Activated naive CD4-positive, alpha-beta T cell treated with anti-CD3 and anti-CD28 coated beads, Interleukin-2, amount 10 ng/mL, durations not matched to agents 7 days and 5 days (primary cell): ENCODE data around the gene CENPL.
A peak's percentile ranks its signal among the peaks of the same experiment; 100 is the strongest.

Experiments
- CTCF ChIA-PET: fragments of 350-600 bp; sonication (Branson Sonifier 250); formaldehyde crosslinking; loops from one replicate; lab custom pipeline; 2021; ENCODE audit warnings: antibody characterized with exemption; lab: Charles Lee
- DNase-seq: peaks from one replicate; pipeline ENCODE4 v3.0.0-alpha.2; 2020
- H3K27ac Mint-ChIP-seq: one replicate; pipeline ENCODE4 v1.8.0; 2021; ENCODE audit warnings: mild to moderate bottlenecking, moderate library complexity, mixed read lengths
- H3K27me3 Mint-ChIP-seq: one replicate; pipeline ENCODE4 v1.8.0; 2021; ENCODE audit warnings: mild to moderate bottlenecking, mixed read lengths
- H3K36me3 Mint-ChIP-seq: one replicate; pipeline ENCODE4 v1.8.0; 2021; ENCODE audit warnings: mixed read lengths
- H3K4me1 Mint-ChIP-seq: one replicate; pipeline ENCODE4 v1.8.0; 2021; ENCODE audit warnings: mixed read lengths
- H3K4me3 Mint-ChIP-seq: one replicate; pipeline ENCODE4 v1.8.0; 2021; ENCODE audit warnings: mild to moderate bottlenecking, moderate library complexity, mixed read lengths
- H3K9me3 Mint-ChIP-seq: one replicate; pipeline ENCODE4 v1.8.0; 2021; ENCODE audit warnings: mixed read lengths

The CENPL gene, protein sequence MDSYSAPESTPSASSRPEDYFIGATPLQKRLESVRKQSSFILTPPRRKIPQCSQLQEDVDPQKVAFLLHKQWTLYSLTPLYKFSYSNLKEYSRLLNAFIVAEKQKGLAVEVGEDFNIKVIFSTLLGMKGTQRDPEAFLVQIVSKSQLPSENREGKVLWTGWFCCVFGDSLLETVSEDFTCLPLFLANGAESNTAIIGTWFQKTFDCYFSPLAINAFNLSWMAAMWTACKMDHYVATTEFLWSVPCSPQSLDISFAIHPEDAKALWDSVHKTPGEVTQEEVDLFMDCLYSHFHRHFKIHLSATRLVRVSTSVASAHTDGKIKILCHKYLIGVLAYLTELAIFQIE

DNA sequence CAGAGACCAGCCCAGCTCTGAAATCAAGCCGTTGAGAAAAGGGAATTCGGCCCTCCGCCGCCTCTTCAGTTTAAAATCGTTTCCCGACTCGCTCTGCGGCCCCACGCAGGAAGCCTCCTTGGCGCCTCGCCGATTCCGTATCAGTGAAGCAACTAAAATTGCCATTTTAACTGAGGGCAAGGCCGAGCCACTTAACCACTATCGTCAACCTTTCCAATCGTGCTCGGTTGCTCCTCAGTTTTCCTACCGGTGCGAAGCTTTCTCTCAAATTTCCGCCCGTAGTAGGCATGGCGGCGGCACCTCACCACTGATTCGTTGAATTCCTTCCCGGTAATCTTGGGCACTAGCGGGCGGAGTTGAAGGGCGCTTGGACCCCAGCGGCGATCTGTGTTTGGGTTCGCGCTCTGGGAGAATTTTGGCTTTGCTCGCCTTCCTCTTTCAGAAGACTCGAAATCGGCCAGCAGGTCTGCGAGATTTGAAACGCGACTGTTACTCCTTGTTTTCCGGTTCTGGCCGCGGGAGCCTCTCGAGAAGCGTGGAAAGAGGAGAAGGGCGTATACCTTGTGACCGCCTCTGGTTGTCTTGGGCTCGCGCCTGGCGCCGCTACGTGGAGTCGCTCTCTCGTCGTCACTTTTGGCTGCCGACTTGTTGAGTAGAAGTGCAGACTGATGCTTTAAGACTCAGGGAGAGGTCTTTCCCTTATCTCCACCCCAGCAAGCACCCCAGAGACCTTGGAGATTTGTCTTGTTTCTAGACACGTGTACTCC, at the start of gene CENPL, which contains the start of gene DARS2:
Gene CENPL (minus strand): TSS at position 569 of the 767 bp plus-strand sequence. CDS start 13,584 bp downstream, outside the sequence.
Gene DARS2 (plus strand): TSS at position 359 of the 767 bp plus-strand sequence. CDS start 557 bp downstream, outside the sequence.
- CTCF ChIA-PET: interaction anchor here (0.8 to 6.9 kb wide), 2 partner anchors 395 to 404 kb away, joined by 3 to 55 read pairs; no protein-coding TSS in a partner anchor
- Mint-ChIP-seq H3K27me3 (no peaks in the 10 kb centered on the region), H3K4me1 (peaks cover 67% of the 10 kb centered on the region)

DNA sequence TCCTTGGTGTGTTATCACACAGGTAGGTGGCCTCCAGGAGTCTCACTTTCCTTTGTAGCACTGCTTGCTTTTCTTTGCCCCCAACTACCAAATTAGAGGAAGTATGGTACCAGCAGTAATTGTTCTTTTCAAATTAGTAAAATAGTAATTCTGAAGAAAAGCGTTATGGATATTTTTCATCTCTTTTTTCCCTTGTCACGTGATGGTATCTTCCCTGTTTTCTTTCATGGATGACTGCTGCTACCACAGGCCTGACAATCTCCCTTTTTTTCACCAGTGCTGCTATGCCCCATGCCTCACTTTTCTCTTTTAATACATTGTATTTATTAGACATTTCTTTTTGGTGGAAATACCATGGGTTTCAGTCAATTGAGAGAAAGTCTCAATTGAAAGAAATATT, 46.8 kb upstream of the CENPL start:
- no peaks in the 10 kb centered on the region for H3K27me3 Mint-ChIP-seq
- peaks cover 46% of the 10 kb centered on the region for H3K4me1 Mint-ChIP-seq
- no peaks in the 10 kb centered on the region for H3K9me3 Mint-ChIP-seq
- DNase-seq: no peak
- CTCF ChIA-PET: interaction anchor here (0.6 kb wide), 1 partner anchor 37 kb away, joined by 3 read pairs; no protein-coding TSS in a partner anchor
- H3K4me3 Mint-ChIP-seq: no peak overlapping the region
- peaks cover 37% of the 10 kb centered on the region for H3K36me3 Mint-ChIP-seq
- H3K27ac Mint-ChIP-seq: peak overlapping the region; percentile 96

More for the DNA sequence above, at the start of gene CENPL, which contains the start of gene DARS2:
- Mint-ChIP-seq H3K9me3 (no peaks in the 10 kb centered on the region), H3K4me3 (peak within 1 kb of the TSS; percentile 85), H3K36me3 (peaks cover 42% of the 10 kb centered on the region), H3K27ac (peak within 1 kb of the TSS; percentile 98)
- DNase-seq: peak; percentile 95

DNA sequence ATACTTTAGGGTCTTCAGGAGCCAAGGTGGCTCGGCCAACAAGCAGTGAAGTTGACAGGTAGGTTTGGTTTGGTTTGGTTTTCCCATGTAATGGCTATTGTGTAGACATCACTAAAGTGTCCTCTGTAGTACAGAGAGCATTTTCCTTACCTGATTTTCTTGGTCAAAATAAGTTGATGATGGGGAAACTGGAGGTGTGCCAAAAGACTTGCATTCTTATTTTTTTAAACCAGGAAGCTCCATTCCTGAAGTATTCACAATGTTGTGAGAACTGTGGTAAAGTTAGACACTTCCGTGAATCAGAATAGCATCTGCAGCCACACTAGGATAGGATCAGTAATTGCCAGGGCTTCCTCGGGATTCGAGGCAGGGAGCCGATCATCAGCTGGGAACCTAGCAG, 46.4 kb upstream of the CENPL start:
- CTCF ChIA-PET: interaction anchor here (1.4 kb wide), 1 partner anchor 440 kb away, joined by 3 read pairs; no protein-coding TSS in a partner anchor
- Mint-ChIP-seq H3K4me3 (peak overlapping the region; percentile 93), H3K36me3 (peaks cover 40% of the 10 kb centered on the region), H3K27me3 (no peaks in the 10 kb centered on the region), H3K4me1 (peaks cover 50% of the 10 kb centered on the region), H3K9me3 (no peaks in the 10 kb centered on the region), H3K27ac (peak overlapping the region; percentile 96)
- DNase-seq: no peak

DNA sequence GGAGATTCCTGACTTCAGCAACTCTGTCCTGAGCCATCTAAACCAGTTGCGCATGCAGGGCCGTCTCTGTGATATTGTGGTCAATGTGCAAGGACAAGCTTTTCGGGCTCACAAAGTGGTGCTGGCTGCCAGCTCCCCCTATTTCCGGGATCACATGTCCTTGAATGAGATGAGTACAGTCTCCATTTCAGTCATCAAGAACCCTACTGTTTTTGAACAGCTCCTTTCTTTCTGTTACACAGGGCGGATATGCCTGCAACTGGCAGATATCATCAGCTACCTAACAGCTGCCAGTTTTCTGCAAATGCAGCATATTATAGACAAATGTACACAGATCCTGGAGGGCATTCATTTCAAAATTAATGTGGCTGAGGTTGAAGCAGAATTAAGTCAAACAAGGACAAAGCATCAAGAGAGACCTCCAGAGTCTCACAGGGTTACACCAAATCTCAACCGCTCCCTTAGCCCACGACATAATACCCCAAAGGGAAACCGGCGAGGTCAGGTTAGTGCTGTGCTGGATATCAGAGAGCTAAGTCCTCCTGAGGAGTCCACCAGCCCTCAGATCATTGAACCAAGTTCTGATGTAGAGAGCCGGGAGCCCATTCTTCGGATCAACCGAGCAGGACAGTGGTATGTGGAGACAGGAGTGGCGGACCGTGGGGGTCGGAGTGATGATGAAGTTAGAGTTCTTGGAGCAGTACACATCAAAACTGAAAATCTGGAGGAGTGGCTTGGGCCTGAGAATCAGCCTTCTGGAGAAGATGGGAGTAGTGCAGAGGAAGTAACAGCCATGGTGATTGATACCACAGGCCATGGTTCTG, 45.8 kb upstream of the CENPL start:
- H3K36me3 Mint-ChIP-seq: peaks cover 40% of the 10 kb centered on the region
- peak; percentile 53 for DNase-seq
- H3K27ac Mint-ChIP-seq: peak overlapping the region; percentile 96
- H3K4me1 Mint-ChIP-seq: peaks cover 56% of the 10 kb centered on the region
- CTCF ChIA-PET: interaction anchor here (0.6 to 1.4 kb wide), 2 partner anchors 231 to 439 kb away, joined by 3 read pairs; no protein-coding TSS in a partner anchor
- no peaks in the 10 kb centered on the region for H3K27me3 Mint-ChIP-seq
- peak overlapping the region; percentile 93 for H3K4me3 Mint-ChIP-seq
- H3K9me3 Mint-ChIP-seq: no peaks in the 10 kb centered on the region

DNA sequence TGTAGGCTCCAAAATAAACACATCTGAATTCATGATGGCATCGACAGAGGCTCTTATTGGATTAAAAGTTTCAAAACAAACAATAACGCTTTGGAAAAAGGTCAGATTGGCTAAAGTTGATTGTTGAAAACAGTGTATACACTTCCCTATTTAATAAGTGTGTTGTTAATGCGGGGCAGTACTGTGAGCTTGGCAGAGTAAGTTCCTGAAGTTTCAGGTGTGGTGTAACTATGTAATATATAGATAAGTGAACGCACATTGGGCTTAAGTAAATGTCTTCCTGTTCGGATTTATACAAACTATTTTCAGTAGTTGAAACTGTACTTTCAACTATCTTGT, 44.3 kb upstream of the CENPL start:
- Mint-ChIP-seq H3K27me3 (no peaks in the 10 kb centered on the region), H3K27ac (peak overlapping the region; percentile 96), H3K4me1 (peaks cover 71% of the 10 kb centered on the region), H3K36me3 (peaks cover 48% of the 10 kb centered on the region), H3K9me3 (no peaks in the 10 kb centered on the region), H3K4me3 (peak overlapping the region; percentile 93)
- CTCF ChIA-PET: interaction anchor here (0.6 to 1.9 kb wide), 2 partner anchors 439 to 959 kb away, joined by 3 to 10 read pairs; no protein-coding TSS in a partner anchor
- no peak for DNase-seq

DNA sequence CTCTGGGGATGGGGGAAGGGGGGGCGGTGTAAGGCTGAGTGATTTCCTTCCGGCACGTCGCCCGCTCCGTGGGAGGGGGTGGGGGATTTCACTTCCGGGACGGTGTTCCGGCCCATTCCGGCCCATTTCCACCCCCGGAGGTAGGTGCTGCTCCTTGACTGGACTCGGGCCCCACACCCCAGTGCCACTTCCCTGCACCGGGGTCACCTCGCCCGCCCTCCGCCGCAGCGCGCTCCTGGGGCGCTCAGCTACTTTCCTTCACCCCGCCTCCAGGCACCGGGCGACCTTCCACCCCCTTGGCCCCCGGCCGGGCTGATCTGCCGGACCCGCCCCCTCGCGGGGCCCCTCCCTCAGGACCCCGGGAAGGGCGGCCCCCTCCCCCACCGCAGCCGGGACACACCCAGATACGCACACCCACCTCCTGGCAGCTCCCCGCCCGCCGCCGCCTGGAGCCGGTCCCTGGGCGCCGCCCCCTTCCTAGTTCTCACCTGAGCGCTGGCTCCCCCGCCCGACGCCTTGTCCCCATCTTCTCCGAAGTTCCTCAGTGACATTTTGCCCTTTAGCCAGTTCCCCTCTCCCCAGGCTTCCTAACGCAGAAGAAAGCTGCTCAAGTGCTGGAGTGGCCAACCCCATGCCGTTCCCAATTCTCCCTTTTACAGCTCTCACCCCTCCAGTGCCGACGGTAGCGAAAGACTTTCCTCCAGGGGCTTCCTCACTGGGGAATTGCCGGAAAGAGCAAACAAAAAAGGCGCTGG, 43.8 kb upstream of the CENPL start, which contains the start of gene ZBTB37:
Gene ZBTB37 (plus strand): TSS at position 115 of the 755 bp plus-strand sequence. CDS start 1,846 bp downstream, outside the sequence.
- DNase-seq: peak; percentile 97
- Mint-ChIP-seq H3K27me3 (no peaks in the 10 kb centered on the region), H3K4me1 (peaks cover 76% of the 10 kb centered on the region), H3K9me3 (no peaks in the 10 kb centered on the region), H3K36me3 (peaks cover 53% of the 10 kb centered on the region), H3K27ac (peak within 1 kb of the TSS; percentile 96), H3K4me3 (peak within 1 kb of the TSS; percentile 93)
- CTCF ChIA-PET: interaction anchor here (0.6 to 1.9 kb wide), 2 partner anchors 439 to 960 kb away, joined by 3 to 10 read pairs; no protein-coding TSS in a partner anchor

DNA sequence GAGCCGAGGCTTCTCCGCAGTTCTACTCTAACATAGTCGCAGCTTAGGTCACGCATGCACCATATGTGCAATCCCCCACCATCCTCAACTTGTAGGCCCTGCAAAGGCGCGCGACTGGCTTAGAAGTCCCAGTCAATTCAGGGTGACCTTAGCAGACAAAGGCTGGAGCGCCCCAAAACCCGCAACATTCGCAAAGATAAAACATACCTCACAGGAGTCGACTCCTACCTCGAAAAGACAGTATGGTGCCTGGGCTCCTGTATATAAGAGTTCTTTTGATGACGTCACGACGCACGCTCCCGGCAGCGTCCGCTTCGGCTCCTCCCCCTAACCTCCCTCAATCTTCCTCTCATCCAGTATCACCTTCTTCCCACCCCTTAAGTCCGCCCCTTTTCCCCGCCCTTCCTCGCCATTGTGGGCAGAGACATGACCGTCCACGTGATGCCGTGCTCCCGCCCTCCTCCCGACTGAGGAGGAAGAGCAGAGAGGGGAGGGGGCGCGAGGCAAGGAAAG, 43.1 kb upstream of the CENPL start, which contains the start of gene GAS5:
Gene GAS5 (minus strand): TSS at position 237 of the 513 bp plus-strand sequence.
- H3K27ac Mint-ChIP-seq: peak within 1 kb of the TSS; percentile 96
- no peaks in the 10 kb centered on the region for H3K9me3 Mint-ChIP-seq
- peaks cover 71% of the 10 kb centered on the region for H3K4me1 Mint-ChIP-seq
- DNase-seq: peak; percentile 100
- CTCF ChIA-PET: interaction anchor here (1.9 kb wide), 1 partner anchor 438 kb away, joined by 10 read pairs; no protein-coding TSS in a partner anchor
- H3K36me3 Mint-ChIP-seq: peaks cover 53% of the 10 kb centered on the region
- H3K4me3 Mint-ChIP-seq: peak within 1 kb of the TSS; percentile 93
- H3K27me3 Mint-ChIP-seq: no peaks in the 10 kb centered on the region

DNA sequence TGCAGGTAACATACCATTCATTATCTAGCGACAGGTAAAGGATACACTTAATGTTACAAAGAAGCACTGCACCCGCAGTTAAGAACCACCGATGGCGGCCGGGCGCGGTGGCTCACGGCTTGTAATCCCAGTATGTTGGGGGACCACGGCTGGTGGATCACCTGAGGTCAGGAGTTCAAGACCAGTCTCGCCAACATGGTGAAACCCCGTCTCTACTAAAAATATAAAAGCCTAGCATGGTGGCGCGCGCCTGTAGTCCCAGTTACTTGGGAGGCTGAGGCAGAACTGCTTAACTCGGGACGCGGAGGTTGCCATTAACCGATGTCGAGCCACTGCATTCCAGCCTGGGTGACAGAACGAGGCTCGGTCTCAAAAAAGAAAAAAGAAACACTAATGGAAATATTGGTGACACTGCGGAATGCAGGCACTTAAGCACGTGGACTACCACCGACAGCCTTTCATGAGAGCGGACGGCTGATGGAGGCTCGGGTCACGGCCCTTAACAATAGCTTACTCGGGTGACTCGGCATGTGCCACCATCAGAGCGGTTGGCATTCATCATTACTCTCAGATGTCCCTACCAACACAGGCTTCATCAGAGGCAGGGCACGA, 42.6 kb upstream of the CENPL start:
- Mint-ChIP-seq H3K9me3 (no peaks in the 10 kb centered on the region), H3K36me3 (peaks cover 55% of the 10 kb centered on the region), H3K27me3 (no peaks in the 10 kb centered on the region), H3K27ac (peak overlapping the region; percentile 96), H3K4me1 (peaks cover 69% of the 10 kb centered on the region), H3K4me3 (peak overlapping the region; percentile 93)
- peak; percentile 42 for DNase-seq
- CTCF ChIA-PET: no interaction called here

DNA sequence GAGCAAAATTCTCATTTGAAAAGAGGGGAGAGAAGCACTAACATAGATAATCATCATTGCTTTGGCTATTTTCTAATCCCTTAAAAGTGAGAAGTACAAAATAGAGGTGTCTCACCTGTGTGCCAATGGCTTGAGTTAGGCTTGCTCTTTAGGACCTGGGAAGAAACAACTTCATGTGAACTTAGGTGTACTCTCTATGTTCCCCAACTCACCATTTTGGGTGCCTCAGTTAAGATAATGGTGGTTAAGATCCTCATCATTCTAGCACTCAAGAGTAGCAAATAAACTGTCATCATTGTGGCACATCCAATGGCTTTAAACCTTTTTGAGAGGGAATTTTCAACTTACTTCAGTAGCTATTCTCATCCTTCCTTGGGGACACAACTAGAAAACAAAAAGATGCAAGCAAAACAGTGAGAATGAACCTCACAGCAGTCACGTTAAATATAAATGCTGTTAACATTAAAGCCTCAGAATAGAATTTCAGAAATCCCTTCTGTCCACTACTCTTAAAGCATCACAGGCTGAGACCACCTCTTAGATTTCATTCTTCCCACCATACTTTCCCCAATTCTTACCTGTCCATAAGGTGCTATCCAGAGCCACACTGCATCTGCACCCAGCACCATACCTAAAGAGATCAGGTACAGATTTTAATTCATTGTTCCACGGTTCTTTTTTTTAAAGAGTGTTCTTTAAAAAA, 41.9 kb upstream of the CENPL start:
- no peak for DNase-seq
- Mint-ChIP-seq H3K27me3 (no peaks in the 10 kb centered on the region), H3K36me3 (peaks cover 59% of the 10 kb centered on the region), H3K4me1 (peaks cover 69% of the 10 kb centered on the region), H3K27ac (peak overlapping the region; percentile 96), H3K9me3 (no peaks in the 10 kb centered on the region), H3K4me3 (peak overlapping the region; percentile 93)
- CTCF ChIA-PET: no interaction called here

DNA sequence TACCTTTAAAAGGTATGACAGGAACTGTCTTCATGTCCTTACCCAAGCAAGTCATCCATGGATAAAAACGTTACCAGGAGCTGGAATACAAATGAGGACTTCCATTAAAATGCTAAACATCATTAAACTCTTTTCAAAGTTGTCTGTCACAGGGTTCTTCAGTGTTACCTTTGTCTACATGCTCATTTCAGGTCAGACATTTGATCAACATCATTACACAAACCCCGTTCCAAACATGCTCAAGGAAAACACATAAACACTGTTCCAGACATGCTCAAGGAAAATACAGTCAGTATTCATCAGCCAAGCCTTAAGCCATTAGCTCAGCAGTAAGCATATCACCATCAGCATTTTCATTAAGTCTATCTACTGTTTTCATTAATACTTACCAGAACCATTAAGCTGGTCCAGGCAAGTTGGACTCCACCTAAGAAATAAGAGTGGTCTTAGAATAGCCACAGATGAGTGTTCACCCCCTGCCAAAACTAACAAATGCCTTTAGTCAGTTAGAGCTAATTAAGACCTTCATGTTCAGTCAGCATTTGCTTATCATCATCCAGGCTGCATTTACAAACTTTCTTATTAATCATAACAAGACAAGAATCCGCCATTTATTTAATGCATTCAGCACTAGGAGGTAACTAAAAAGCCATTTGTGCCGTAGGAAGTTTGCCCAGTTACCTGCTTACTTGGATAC, 40.9 kb upstream of the CENPL start:
- H3K36me3 Mint-ChIP-seq: peaks cover 52% of the 10 kb centered on the region

DNA sequence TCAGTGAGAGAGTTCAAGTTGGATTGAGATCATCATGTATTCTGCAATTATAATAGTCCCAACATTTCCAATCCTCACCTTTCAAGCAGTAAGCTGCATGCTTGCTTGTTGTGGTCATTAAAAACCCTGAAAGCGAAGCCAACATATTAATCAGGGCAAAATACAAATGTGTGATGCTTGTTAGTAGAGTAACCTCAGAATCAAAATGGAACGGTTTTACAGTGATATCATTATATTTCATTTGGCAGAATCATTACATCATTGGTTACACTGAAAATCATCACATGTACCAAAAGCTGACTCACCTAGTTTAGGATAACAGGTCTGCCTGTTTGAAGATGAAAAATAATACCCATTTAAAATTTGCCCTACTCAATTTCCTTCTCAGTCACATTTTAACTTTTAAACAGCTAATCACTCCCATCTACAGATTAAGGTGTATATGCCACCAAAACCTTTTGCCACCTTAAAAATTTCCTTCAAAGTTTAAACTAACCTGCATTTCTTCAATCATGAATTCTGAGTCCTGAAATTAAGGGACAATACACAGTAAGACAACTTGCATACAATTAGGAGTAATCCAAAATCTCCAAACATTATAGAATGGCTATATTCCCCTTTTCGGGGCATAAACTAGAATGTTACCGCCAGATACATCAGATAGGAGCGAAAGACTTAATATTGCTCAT, 39.6 kb upstream of the CENPL start:
- DNase-seq: no peak
- Mint-ChIP-seq H3K27ac (peak overlapping the region; percentile 80), H3K36me3 (peaks cover 55% of the 10 kb centered on the region), H3K4me1 (peaks cover 47% of the 10 kb centered on the region), H3K4me3 (peak overlapping the region; percentile 93), H3K9me3 (no peaks in the 10 kb centered on the region), H3K27me3 (no peaks in the 10 kb centered on the region)
- CTCF ChIA-PET: no interaction called here

More for the DNA sequence above, 40.9 kb upstream of the CENPL start:
- H3K4me1 Mint-ChIP-seq: peaks cover 60% of the 10 kb centered on the region
- no peaks in the 10 kb centered on the region for H3K9me3 Mint-ChIP-seq
- no peaks in the 10 kb centered on the region for H3K27me3 Mint-ChIP-seq
- peak overlapping the region; percentile 96 for H3K27ac Mint-ChIP-seq
- peak overlapping the region; percentile 93 for H3K4me3 Mint-ChIP-seq
- no peak for DNase-seq
- CTCF ChIA-PET: interaction anchor here (0.9 to 1.0 kb wide), 2 partner anchors 352 to 436 kb away, joined by 3 to 4 read pairs; no protein-coding TSS in a partner anchor
